ENCODE results near the gene LMF1.

DNA sequence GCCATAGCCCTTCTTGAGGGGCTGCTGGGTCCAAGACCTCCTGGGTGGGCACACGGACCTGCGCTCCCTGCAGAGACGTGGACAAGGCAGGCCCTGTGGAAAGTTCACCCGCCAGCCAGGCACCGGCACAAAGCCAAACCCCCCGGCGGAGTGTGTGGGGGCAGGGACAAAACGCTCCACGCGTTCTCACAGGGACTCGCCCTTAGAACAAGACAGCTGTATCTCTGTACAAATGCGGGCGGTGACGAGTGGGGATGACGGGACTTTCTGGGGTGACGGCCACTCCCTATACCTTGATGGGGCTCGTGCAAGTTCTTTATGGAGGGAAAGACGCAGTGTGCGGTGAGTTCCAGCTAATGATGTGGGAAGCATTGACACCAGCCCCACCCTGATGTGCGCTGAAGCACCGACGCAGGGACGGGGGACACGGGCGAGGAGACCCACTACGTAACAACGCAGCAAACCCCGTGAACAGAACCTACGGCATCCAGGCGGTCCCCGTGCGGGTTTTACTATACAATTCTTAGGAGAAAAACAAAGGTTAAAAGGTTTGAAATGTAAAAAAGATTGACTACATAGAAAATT, 49.4 kb downstream of the LMF1 start:
- TF ChIP-seq CTCF (IDR thresholded peaks at IDR 0.05) (no peak), POLR2AphosphoS5 (IDR thresholded peaks at IDR 0.05) (no peak)

All from prostate gland (tissue), 2 donors.